H54 (cell line): ENCODE measurements around the gene ELOVL4.

Experiments used
- DNase-seq: peaks from one replicate; pipeline ENCODE4 v3.0.0; 2011; ENCODE audit warnings: low spot score, mixed read lengths; ENCODE audit not compliant: insufficient read length
- FAIRE-seq: peaks from 3 replicates; lab custom pipeline; 2011; peaks lifted over from hg19 to GRCh38; lab: Jason Lieb, UNC
- POLR2A ChIP-seq: IDR thresholded peaks from 2 replicates; pipeline ENCODE4 v1.6.1; 2011; ENCODE audit warnings: low read depth, mild to moderate bottlenecking, low read length

The ELOVL4 gene

GRCh38 chr6:79894939-79895338, 52.4 kb downstream of the ELOVL4 start:
- no peak for FAIRE-seq
- DNase-seq = no peak
- no peak for TF ChIP-seq POLR2A

- DNase-seq (no peak), FAIRE-seq (no peak)
- TF ChIP-seq POLR2A = no peak
Measured at GRCh38 chr6:79888587-79888986, 58.8 kb downstream of the ELOVL4 start.

GRCh38 chr6:79878142-79878748, 69.1 kb downstream of the ELOVL4 start:
- no peak for TF ChIP-seq POLR2A
- FAIRE-seq = no peak

GRCh38 chr6:79874531-79875134, 72.7 kb downstream of the ELOVL4 start:
- no peak for FAIRE-seq
- no peak for TF ChIP-seq POLR2A
- DNase-seq = no peak

More at GRCh38 chr6:79878142-79878748, 69.1 kb downstream of the ELOVL4 start:
- no peak for DNase-seq

GRCh38 chr6:79872986-79873385, 74.4 kb downstream of the ELOVL4 start:
- FAIRE-seq (no peak), DNase-seq (no peak)
- no peak for TF ChIP-seq POLR2A

GRCh38 chr6:79872303-79872702, 75.0 kb downstream of the ELOVL4 start:
- no peak for TF ChIP-seq POLR2A
- DNase-seq (no peak), FAIRE-seq (no peak)

- DNase-seq = peak; percentile 68
- TF ChIP-seq POLR2A = no peak
- peak; percentile 80 for FAIRE-seq
Measured at GRCh38 chr6:79869600-79870084, 77.7 kb downstream of the ELOVL4 start.

- no peak for TF ChIP-seq POLR2A
- no peak for FAIRE-seq
- DNase-seq = no peak
Measured at GRCh38 chr6:79869184-79869583, 78.2 kb downstream of the ELOVL4 start.

- TF ChIP-seq POLR2A = no peak
- FAIRE-seq = peak; percentile 87
- DNase-seq = peak; percentile 33
Measured at GRCh38 chr6:79868098-79868722, 79.1 kb downstream of the ELOVL4 start.
